ENCODE measurements around the gene MAP1S.

The MAP1S gene

DNA sequence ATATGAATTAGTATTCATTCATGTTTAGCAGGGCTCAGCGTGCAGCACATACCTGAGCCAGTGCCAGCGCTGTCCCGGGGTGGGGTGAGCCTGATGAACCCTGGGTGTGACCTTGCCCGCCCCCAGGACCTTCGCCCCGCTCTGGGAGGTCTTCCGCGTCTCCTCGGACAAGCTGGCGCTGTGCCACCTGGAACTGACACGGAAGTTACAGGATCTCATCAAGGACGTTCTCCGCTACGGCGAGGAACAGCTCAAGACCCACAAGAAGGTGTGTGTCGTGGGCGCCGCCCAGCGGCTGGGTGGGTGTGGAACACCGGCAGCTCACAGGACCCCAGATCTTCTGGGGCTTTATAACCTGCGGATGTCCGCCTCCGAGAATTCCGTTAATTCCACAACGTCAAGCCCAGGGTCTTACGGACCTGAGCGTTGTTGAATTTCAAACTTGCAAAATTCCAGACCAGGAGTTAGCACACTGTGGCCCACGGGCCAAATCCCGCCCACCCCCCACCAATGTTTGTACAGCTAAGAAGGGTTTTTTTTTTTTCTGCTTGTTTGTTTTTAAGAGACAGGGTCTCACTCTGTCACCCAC lies 47.4 kb downstream of the MAP1S start:
- no peak overlapping the region for H3K4me3 ChIP-seq
- H3K9me3 ChIP-seq: no peaks in the 10 kb centered on the region
- DNase-seq: peak; percentile 70 to 85
- intact Hi-C loops (cut with DNase I; ENCODE audit: low total_unique reads): loop anchor here (5.0 kb wide), 1 partner anchor 159 kb away; no protein-coding TSS in a partner anchor
- peaks cover 0 to 27% of the 10 kb centered on the region in 2 donors for H3K27me3 ChIP-seq
- no peaks in the 10 kb centered on the region for H3K36me3 ChIP-seq
- TF ChIP-seq, protein P1, sequence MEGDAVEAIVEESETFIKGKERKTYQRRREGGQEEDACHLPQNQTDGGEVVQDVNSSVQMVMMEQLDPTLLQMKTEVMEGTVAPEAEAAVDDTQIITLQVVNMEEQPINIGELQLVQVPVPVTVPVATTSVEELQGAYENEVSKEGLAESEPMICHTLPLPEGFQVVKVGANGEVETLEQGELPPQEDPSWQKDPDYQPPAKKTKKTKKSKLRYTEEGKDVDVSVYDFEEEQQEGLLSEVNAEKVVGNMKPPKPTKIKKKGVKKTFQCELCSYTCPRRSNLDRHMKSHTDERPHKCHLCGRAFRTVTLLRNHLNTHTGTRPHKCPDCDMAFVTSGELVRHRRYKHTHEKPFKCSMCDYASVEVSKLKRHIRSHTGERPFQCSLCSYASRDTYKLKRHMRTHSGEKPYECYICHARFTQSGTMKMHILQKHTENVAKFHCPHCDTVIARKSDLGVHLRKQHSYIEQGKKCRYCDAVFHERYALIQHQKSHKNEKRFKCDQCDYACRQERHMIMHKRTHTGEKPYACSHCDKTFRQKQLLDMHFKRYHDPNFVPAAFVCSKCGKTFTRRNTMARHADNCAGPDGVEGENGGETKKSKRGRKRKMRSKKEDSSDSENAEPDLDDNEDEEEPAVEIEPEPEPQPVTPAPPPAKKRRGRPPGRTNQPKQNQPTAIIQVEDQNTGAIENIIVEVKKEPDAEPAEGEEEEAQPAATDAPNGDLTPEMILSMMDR (IDR thresholded peaks at IDR 0.05): peak; percentile 71 to 80
- peaks cover 0 to 8% (median 6%) of the 10 kb centered on the region in 4 donors for H3K4me1 ChIP-seq
- H3K27ac ChIP-seq: no peak overlapping the region

DNA sequence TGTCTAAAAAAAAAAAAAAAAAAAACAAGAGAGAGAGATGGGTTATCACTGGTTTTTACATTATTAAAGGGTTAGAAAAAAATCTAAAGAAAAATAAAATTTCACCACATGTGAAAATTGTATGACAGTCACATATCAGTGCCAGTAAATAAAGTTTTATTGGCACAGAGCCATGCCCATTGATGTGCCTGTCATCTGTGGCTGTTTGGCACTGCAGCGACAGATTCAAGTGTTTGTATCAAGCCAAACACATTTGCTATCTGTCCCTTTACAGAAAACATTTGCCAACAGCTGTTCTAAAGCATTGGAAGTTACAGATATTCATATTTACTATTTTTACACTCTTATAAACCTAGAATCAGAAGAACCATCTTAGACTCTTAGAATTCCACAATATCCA lies 48.3 kb downstream of the MAP1S start:
- Histone ChIP-seq H3K9me3 (no peaks in the 10 kb centered on the region), H3K4me3 (no peak overlapping the region), H3K36me3 (no peaks in the 10 kb centered on the region), H3K27me3 (peaks cover 0 to 23% of the 10 kb centered on the region in 2 donors), H3K4me1 (peaks cover 0 to 8% (median 6%) of the 10 kb centered on the region in 4 donors), H3K27ac (no peak overlapping the region)
- intact Hi-C loops (cut with DNase I; ENCODE audit: low total_unique reads): loop anchor here (5.0 kb wide), 1 partner anchor 160 kb away; no protein-coding TSS in a partner anchor
- no peak for DNase-seq
- TF ChIP-seq, protein P1 (IDR thresholded peaks at IDR 0.05): no peak

DNA sequence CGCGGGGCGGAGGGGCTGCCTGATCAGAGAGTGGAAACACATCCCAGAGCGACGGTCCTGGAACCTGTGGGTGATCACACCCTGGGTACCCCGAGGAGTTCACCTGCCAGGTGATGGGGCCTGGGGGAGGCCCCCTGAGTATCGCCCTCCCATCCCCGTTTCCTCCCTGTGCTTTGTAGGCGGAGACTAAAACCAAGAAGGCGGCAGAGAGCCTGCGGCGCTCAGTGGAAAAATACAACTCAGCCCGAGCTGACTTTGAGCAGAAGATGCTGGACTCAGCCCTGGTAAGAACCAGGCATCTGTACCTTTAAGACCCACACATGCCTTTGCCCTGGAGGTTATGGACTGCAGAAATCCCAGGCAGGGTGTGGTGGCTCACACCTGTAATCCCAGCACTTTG lies 51.3 kb downstream of the MAP1S start:
- intact Hi-C loops (cut with DNase I; ENCODE audit: low total_unique reads): no loop called here
- DNase-seq: no peak
- H3K27me3 ChIP-seq: peaks cover 0 to 13% of the 10 kb centered on the region in 2 donors
- TF ChIP-seq, protein P1 (IDR thresholded peaks at IDR 0.05): no peak
- H3K4me1 ChIP-seq: peaks cover 0 to 8% (median 6%) of the 10 kb centered on the region in 4 donors
- H3K36me3 ChIP-seq: no peaks in the 10 kb centered on the region
- no peak overlapping the region for H3K27ac ChIP-seq
- no peak overlapping the region for H3K4me3 ChIP-seq
- H3K9me3 ChIP-seq: no peaks in the 10 kb centered on the region

DNA sequence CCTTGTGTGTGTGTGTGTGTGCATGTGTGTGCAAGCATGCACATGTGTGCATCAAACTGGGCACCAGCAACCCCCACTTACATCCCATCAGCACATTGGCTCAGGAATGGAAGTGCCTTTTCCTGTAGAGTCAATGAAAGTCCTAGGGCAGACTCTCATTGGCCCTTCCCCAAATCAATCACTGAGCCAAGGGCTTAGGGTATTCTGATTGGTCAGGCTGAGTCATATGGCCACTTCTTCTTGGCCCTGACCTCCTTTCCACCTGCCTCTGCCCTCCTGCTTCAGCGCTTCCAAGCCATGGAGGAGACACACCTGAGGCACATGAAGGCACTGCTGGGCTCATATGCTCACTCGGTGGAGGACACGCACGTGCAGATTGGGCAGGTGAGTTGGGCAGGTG lies 52.9 kb downstream of the MAP1S start:
- no peak overlapping the region for H3K27ac ChIP-seq
- H3K9me3 ChIP-seq: no peaks in the 10 kb centered on the region
- no peaks in the 10 kb centered on the region for H3K4me1 ChIP-seq
- H3K4me3 ChIP-seq: no peak overlapping the region
- peaks cover 0 to 20% of the 10 kb centered on the region in 2 donors for H3K27me3 ChIP-seq
- TF ChIP-seq, protein P1 (IDR thresholded peaks at IDR 0.05): no peak
- intact Hi-C loops (cut with DNase I; ENCODE audit: low total_unique reads): no loop called here
- DNase-seq: no peak
- H3K36me3 ChIP-seq: no peaks in the 10 kb centered on the region

DNA sequence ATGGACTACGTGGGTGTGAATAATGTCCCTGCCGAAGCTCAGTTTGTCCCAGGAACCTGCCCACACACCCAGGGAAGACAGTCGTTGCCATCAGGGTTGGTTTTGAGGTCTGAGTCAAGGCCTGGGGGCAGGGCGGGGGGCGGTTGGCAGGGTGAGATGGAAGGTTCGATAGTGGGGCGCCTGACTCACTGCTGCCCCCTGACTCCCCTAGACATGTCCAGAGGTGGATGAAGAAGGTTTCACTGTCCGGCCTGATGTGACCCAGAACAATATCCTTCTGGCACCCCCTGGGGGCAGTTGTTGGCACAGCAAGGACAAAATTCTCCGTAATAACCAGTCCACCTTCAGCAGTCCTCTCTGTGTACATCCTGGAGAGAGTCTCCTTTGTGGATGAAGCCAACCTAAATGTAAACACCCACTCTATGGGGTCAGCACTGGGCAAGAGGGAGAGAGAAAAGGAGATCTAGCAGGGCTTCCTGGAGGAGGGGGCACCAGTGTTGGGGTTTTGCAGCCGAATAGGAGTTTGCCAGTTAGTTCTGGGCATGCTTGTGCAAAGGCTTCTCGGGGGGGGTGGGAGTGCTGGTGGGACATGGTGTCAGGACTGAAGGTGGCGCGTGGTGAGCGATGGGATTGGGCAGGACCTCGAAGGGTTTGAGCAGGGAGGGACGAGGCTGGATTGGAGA lies 56.1 kb downstream of the MAP1S start:
- intact Hi-C loops (cut with DNase I; ENCODE audit: low total_unique reads): no loop called here
- Histone ChIP-seq H3K4me3 (no peak overlapping the region), H3K4me1 (peaks cover 0 to 17% (median 7%) of the 10 kb centered on the region in 4 donors), H3K9me3 (no peaks in the 10 kb centered on the region), H3K27ac (no peak overlapping the region), H3K36me3 (no peaks in the 10 kb centered on the region), H3K27me3 (peaks cover 0 to 49% of the 10 kb centered on the region in 2 donors)
- peak in 1 of 2 donors; percentile 39 for DNase-seq
- TF ChIP-seq, protein P1 (IDR thresholded peaks at IDR 0.05): peak in 1 of 2 experiments; percentile 38
